B cell (primary cell): ENCODE measurements around the gene GRHL3. TPM values are rescaled to one million over a fixed set of nuclear protein-coding genes. Genes with fewer than 3 reads are reported as not detected.

Source experiments
- ATAC-seq: fragments of 200-7000 bp; cut with Tn5 transposase; one replicate; pipeline ENCODE4 v1.10.0; 2021; ENCODE audit warnings: low read depth, mild to moderate bottlenecking, moderate number of reproducible peaks, moderate library complexity
- CTCF ChIA-PET: fragments of 350-600 bp; sonication (Branson Sonifier 250); formaldehyde crosslinking; loops from one replicate; lab custom pipeline; 2021; ENCODE audit warnings: antibody characterized with exemption, inconsistent platforms; lab: Charles Lee
- POLR2A ChIA-PET: fragments of 350-600 bp; sonication (Branson Sonifier 250); formaldehyde crosslinking; loops from one replicate; lab custom pipeline; 2021; ENCODE audit warnings: antibody characterized with exemption; lab: Charles Lee
- DNase-seq: peaks from one replicate; pipeline ENCODE4 v3.0.0; 2013
- H2AFZ ChIP-seq: 2 replicates; pipeline ENCODE4 v1.6.1; 2012; ENCODE audit warnings: mild to moderate bottlenecking, low read depth, low read length; ENCODE audit not compliant: insufficient read depth, poor library complexity, severe bottlenecking
- H3K27ac ChIP-seq, 2 donors: 1 replicate in 1 of 2; 2 replicates in 1 of 2; pipeline ENCODE4 v1.5.1; 2012 to 2013; ENCODE audit warnings: low read length in 2 of 2, mild to moderate bottlenecking in 2 of 2, moderate library complexity in 1 of 2
- H3K27me3 ChIP-seq, 4 experiments: fragments of 200-600 bp in 1 of 4; sonication (generic) in 1 of 4; replicated peaks in 1 of 4; 1 replicate in 2 of 4; 2 replicates in 2 of 4; pipeline versions ENCODE4 v1.6.1 to v1.7.0; 2013 to 2016; ENCODE audit warnings: low read length in 3 of 4, mild to moderate bottlenecking in 2 of 4, mixed read lengths in 1 of 4, moderate library complexity in 1 of 4; ENCODE audit not compliant: insufficient read depth in 4 of 4, control insufficient read depth in 3 of 4; ENCODE audit errors: control extremely low read depth in 1 of 4
- H3K36me3 ChIP-seq, 2 experiments: replicated peaks in 1 of 2; 1 replicate in 1 of 2; 2 replicates in 1 of 2; pipeline versions ENCODE4 v1.6.1 to v1.7.1; 2013; ENCODE audit warnings: low read length in 1 of 2; ENCODE audit not compliant: insufficient read depth in 2 of 2, control insufficient read depth in 1 of 2; ENCODE audit errors: control extremely low read depth in 1 of 2, extremely low read depth in 1 of 2
- H3K4me1 ChIP-seq, 2 donors: fragments of 200-600 bp in 1 of 2; sonication (generic) in 1 of 2; 1 replicate in 1 of 2; 2 replicates in 1 of 2; pipeline versions ENCODE4 v1.5.1 to v1.6.1; 2013 to 2017; ENCODE audit warnings: low read length in 2 of 2; ENCODE audit not compliant: control insufficient read depth in 2 of 2, insufficient read depth in 2 of 2
- H3K4me2 ChIP-seq: replicated peaks from 2 replicates; pipeline ENCODE3; 2012; ENCODE audit warnings: mild to moderate bottlenecking, low read depth, low read length; ENCODE audit not compliant: poor library complexity, severe bottlenecking
- H3K4me3 ChIP-seq, 5 experiments: fragments of 200-600 bp in 1 of 5; sonication (generic) in 1 of 5; 1 replicate in 3 of 5; 2 replicates in 2 of 5; pipeline versions ENCODE4 v1.5.1 to v1.7.0; 2011 to 2016; ENCODE audit warnings: low read length in 4 of 5, mild to moderate bottlenecking in 4 of 5, low read depth in 2 of 5, control low read depth in 1 of 5, moderate library complexity in 1 of 5; ENCODE audit not compliant: insufficient read depth in 1 of 5; ENCODE audit errors: control extremely low read depth in 1 of 5, extremely low read depth in 1 of 5
- H3K79me2 ChIP-seq: fragments of 200-600 bp; sonication (generic); one replicate; pipeline ENCODE4 v1.6.0; 2016; ENCODE audit warnings: low read length; ENCODE audit not compliant: control insufficient read depth, insufficient read depth
- H3K9ac ChIP-seq: fragments of 200-600 bp; sonication (generic); 2 replicates; pipeline ENCODE4 v1.6.1; 2017; ENCODE audit warnings: mild to moderate bottlenecking, low read length, moderate library complexity
- H3K9me3 ChIP-seq, 3 donors: one replicate each; pipeline versions ENCODE4 v1.6.1 to v1.7.1; 2013; ENCODE audit warnings: low read length in 2 of 3; ENCODE audit not compliant: control insufficient read depth in 2 of 3, insufficient read depth in 1 of 3; ENCODE audit errors: control extremely low read depth in 1 of 3
- H4K20me1 ChIP-seq: 2 replicates; pipeline ENCODE4 v1.6.0; 2012; ENCODE audit warnings: mild to moderate bottlenecking, low read length; ENCODE audit not compliant: insufficient read depth, control insufficient read depth, poor library complexity, severe bottlenecking
- H3K27ac Mint-ChIP-seq: one replicate; pipeline ENCODE4 v1.8.0; 2021; ENCODE audit warnings: mixed read lengths
- H3K27me3 Mint-ChIP-seq: one replicate; pipeline ENCODE4 v1.8.0; 2021; ENCODE audit warnings: mixed read lengths
- H3K4me1 Mint-ChIP-seq: one replicate; pipeline ENCODE4 v1.8.0; 2021; ENCODE audit warnings: mixed read lengths
- H3K4me3 Mint-ChIP-seq: one replicate; pipeline ENCODE4 v1.8.0; 2021; ENCODE audit warnings: mixed read lengths
- H3K9me3 Mint-ChIP-seq: one replicate; pipeline ENCODE4 v1.8.0; 2022; ENCODE audit warnings: mixed read lengths; ENCODE audit not compliant: insufficient read depth
- CTCF ChIP-seq: fragments of 200-600 bp; IDR thresholded peaks from one replicate; pipeline ENCODE4 v1.8.0; 2022; ENCODE audit warnings: antibody characterized with exemption, mild to moderate bottlenecking
- EZH2 ChIP-seq: IDR thresholded peaks from 2 replicates; pipeline ENCODE4 v1.6.1; 2012; ENCODE audit warnings: borderline replicate concordance, low read depth, mild to moderate bottlenecking, moderate library complexity, low read length; ENCODE audit not compliant: insufficient read depth, poor library complexity, severe bottlenecking
- WGBS: methylation state at CpG from one replicate; pipeline ENCODE4 v1.1.5; 2013; ENCODE audit warnings: missing lambda C conversion rate; ENCODE audit not compliant: insufficient coverage; 5-methylcytosine and 5-hydroxymethylcytosine counted together
- intact Hi-C: fragments of 100-400 bp; cut with micrococcal nuclease; formaldehyde crosslinking; loops from one replicate; pipeline ENCODE4 v1.10.0; 2022
- polyA plus RNA-seq: library from polyadenylated mRNA; depleted of rRNA; stranded (reverse); fragments of >200 nt; gene quantifications from 2 replicates; pipeline ENCODE4 v1.2.3, GENCODE V29; 2012
- total RNA-seq, 2 donors: library from RNA; stranded (reverse); fragments of 120-200 nt in 1 of 2; gene quantifications; 1 replicate in 1 of 2; 2 replicates in 1 of 2; pipeline versions ENCODE4 v1.2.3 to v1.2.4, GENCODE V29; 2013 to 2022

The GRHL3 gene
- total and polyA plus RNA-seq, 2 donors (not counting 1 experiment from before 2014, with no cell fraction given) = not detected

GRCh38 chr1:24337455-24337854, 18.3 kb downstream of the GRHL3 start:
- H3K4me2 ChIP-seq = no peak overlapping the region
- ATAC-seq = no peak
- H3K27ac ChIP-seq = no peak overlapping the region
- TF ChIP-seq EZH2 (no peak), CTCF (no peak)
- ChIA-PET CTCF (no interaction called here), POLR2A (no interaction called here)
- no peak overlapping the region for H3K4me3 ChIP-seq
- H3K9ac ChIP-seq = no peak overlapping the region
- peaks cover 0 to 12% (median 0%) of the 10 kb centered on the region in 4 experiments for H3K27me3 ChIP-seq
- H3K36me3 ChIP-seq = no peaks in the 10 kb centered on the region
- no peak overlapping the region for H3K4me3 Mint-ChIP-seq
- no peak overlapping the region for H2AFZ ChIP-seq
- H3K27ac Mint-ChIP-seq = no peak overlapping the region
- H3K27me3 Mint-ChIP-seq = peaks cover 20% of the 10 kb centered on the region
- H3K4me1 Mint-ChIP-seq = no peaks in the 10 kb centered on the region
- 100% methylated on average over 1 of the region's 4 CpGs for WGBS
- H3K79me2 ChIP-seq = no peaks in the 10 kb centered on the region
- no peaks in the 10 kb centered on the region for H4K20me1 ChIP-seq
- no peaks in the 10 kb centered on the region for H3K9me3 Mint-ChIP-seq
- intact Hi-C loops = no loop called here
- H3K4me1 ChIP-seq = no peaks in the 10 kb centered on the region
- no peak for DNase-seq
- H3K9me3 ChIP-seq = no peaks in the 10 kb centered on the region

- Mint-ChIP-seq H3K4me1 (no peaks in the 10 kb centered on the region), H3K27ac (no peak overlapping the region), H3K27me3 (peaks cover 17% of the 10 kb centered on the region), H3K9me3 (no peaks in the 10 kb centered on the region), H3K4me3 (no peak overlapping the region)
- Histone ChIP-seq H3K4me1 (no peaks in the 10 kb centered on the region), H3K27me3 (peaks cover 0 to 12% (median 0%) of the 10 kb centered on the region in 4 experiments), H3K4me3 (no peak overlapping the region), H2AFZ (no peak overlapping the region), H3K79me2 (no peaks in the 10 kb centered on the region), H3K9me3 (no peaks in the 10 kb centered on the region), H3K27ac (no peak overlapping the region), H3K4me2 (no peak overlapping the region), H3K36me3 (no peaks in the 10 kb centered on the region), H4K20me1 (no peaks in the 10 kb centered on the region), H3K9ac (no peak overlapping the region)
- DNase-seq = no peak
- ATAC-seq = no peak
- 91% methylated on average over 3 of the region's 5 CpGs for WGBS
- TF ChIP-seq EZH2 (no peak), CTCF (no peak)
- CTCF ChIA-PET = interaction anchor here (0.7 kb wide), 1 partner anchor 560 kb away, joined by 3 read pairs; no protein-coding TSS in a partner anchor
- intact Hi-C loops = no loop called here
- POLR2A ChIA-PET = no interaction called here
These were observed 19.3 kb downstream of the GRHL3 start for GRCh38 chr1:24338447-24338846.
